ENCODE measurements around the gene DDX47.

Gene DDX47

GRCh38 chr12:12813120-12814101, at the start of gene DDX47:
Gene DDX47, plus strand, starts transcription at chr12:12813346. Its CDS starts 22 bp downstream, at chr12:12813368.
- DNase-seq (ENCODE audit: low read depth, low spot score) = peak; percentile 79

- DNase-seq (ENCODE audit: low read depth, low spot score) = no peak
These were observed 48.3 kb upstream of the DDX47 start for GRCh38 chr12:12764824-12765223.

GRCh38 chr12:12770262-12770661, 42.9 kb upstream of the DDX47 start:
- no peak for DNase-seq (ENCODE audit: low read depth, low spot score)

- no peak for DNase-seq (ENCODE audit: low read depth, low spot score)
These were observed 38.4 kb upstream of the DDX47 start for GRCh38 chr12:12774791-12775190.

- DNase-seq (ENCODE audit: low read depth, low spot score) = no peak
These were observed 36.9 kb upstream of the DDX47 start for GRCh38 chr12:12776261-12776660.

- no peak for DNase-seq (ENCODE audit: low read depth, low spot score)
These were observed 36.1 kb upstream of the DDX47 start for GRCh38 chr12:12777092-12777491.

GRCh38 chr12:12779007-12779406, 34.1 kb upstream of the DDX47 start:
- DNase-seq (ENCODE audit: low read depth, low spot score) = no peak

- no peak for DNase-seq (ENCODE audit: low read depth, low spot score)
These were observed 33.6 kb upstream of the DDX47 start for GRCh38 chr12:12779529-12779928.

- DNase-seq (ENCODE audit: low read depth, low spot score) = no peak
These were observed 29.0 kb upstream of the DDX47 start for GRCh38 chr12:12784116-12784515.

- DNase-seq (ENCODE audit: low read depth, low spot score) = peak; percentile 93
These were observed 28.0 kb upstream of the DDX47 start, which contains the start of gene APOLD1 for GRCh38 chr12:12784911-12785814. Gene APOLD1, plus strand, starts transcription at chr12:12785659. Its CDS starts 33 bp downstream, at chr12:12785692.

GRCh38 chr12:12786351-12786705, 26.8 kb upstream of the DDX47 start:
- DNase-seq (ENCODE audit: low read depth, low spot score) = no peak

- DNase-seq (ENCODE audit: low read depth, low spot score) = peak; percentile 77
These were observed 26.2 kb upstream of the DDX47 start for GRCh38 chr12:12786706-12787601.

GRCh38 chr12:12788131-12788530, 25.0 kb upstream of the DDX47 start:
- no peak for DNase-seq (ENCODE audit: low read depth, low spot score)

- no peak for DNase-seq (ENCODE audit: low read depth, low spot score)
These were observed 24.3 kb upstream of the DDX47 start for GRCh38 chr12:12788675-12789368.

- DNase-seq (ENCODE audit: low read depth, low spot score) = no peak
These were observed 22.2 kb upstream of the DDX47 start for GRCh38 chr12:12790956-12791355.

- no peak for DNase-seq (ENCODE audit: low read depth, low spot score)
These were observed 21.3 kb upstream of the DDX47 start for GRCh38 chr12:12791756-12792369.

- no peak for DNase-seq (ENCODE audit: low read depth, low spot score)
These were observed 20.7 kb upstream of the DDX47 start for GRCh38 chr12:12792421-12792820.

- no peak for DNase-seq (ENCODE audit: low read depth, low spot score)
These were observed 18.5 kb upstream of the DDX47 start for GRCh38 chr12:12794686-12795085.

GRCh38 chr12:12796171-12796570, 17.0 kb upstream of the DDX47 start:
- no peak for DNase-seq (ENCODE audit: low read depth, low spot score)

Data from brain pericyte (primary cell).